Natural killer cell (primary cell): Measurements from ENCODE around the gene PLEKHJ1. TPM values are rescaled to one million over a fixed set of nuclear protein-coding genes. Genes with fewer than 3 reads are reported as not detected.

Experiments used
- ATAC-seq, 3 donors: fragments of 150-1000 bp in 2 of 3; fragments of 200-7000 bp in 1 of 3; cut with Tn5 transposase; 1 replicate in 1 of 3; 2 replicates in 2 of 3; pipeline ENCODE4 v1.10.0; 2021; ENCODE audit warnings: mild to moderate bottlenecking in 2 of 3, moderate library complexity in 2 of 3
- DNase-seq, 2 donors: peaks; one replicate each; pipeline versions ENCODE4 v3.0.0 to v3.0.0-alpha.2; 2013 to 2021; ENCODE audit warnings: mixed read lengths in 1 of 2
- H3K27ac ChIP-seq: one replicate; pipeline ENCODE4 v1.5.1; 2013; ENCODE audit warnings: mild to moderate bottlenecking, low read length
- H3K27me3 ChIP-seq: one replicate; pipeline ENCODE4 v1.6.1; 2013; ENCODE audit warnings: low read length; ENCODE audit not compliant: control insufficient read depth, insufficient read depth
- H3K36me3 ChIP-seq: one replicate; pipeline ENCODE4 v1.6.1; 2013; ENCODE audit warnings: low read length; ENCODE audit not compliant: control insufficient read depth, insufficient read depth
- H3K4me1 ChIP-seq: one replicate; pipeline ENCODE4 v1.6.1; 2013; ENCODE audit warnings: low read length; ENCODE audit not compliant: control insufficient read depth, insufficient read depth
- H3K4me3 ChIP-seq: one replicate; pipeline ENCODE4 v1.5.1; 2013; ENCODE audit warnings: low read length
- H3K9me3 ChIP-seq: one replicate; pipeline ENCODE4 v1.6.1; 2013; ENCODE audit warnings: low read length; ENCODE audit not compliant: control insufficient read depth, insufficient read depth
- H3K27ac Mint-ChIP-seq, 2 donors: one replicate each; pipeline ENCODE4 v1.8.0; 2022; ENCODE audit warnings: mild to moderate bottlenecking in 2 of 2, mixed read lengths in 2 of 2, moderate library complexity in 1 of 2
- H3K27me3 Mint-ChIP-seq, 2 donors: one replicate each; pipeline ENCODE4 v1.8.0; 2022; ENCODE audit warnings: low read depth in 2 of 2, mixed read lengths in 2 of 2
- H3K36me3 Mint-ChIP-seq: one replicate; pipeline ENCODE4 v1.8.0; 2022; ENCODE audit warnings: mixed read lengths
- H3K4me1 Mint-ChIP-seq, 2 donors: one replicate each; pipeline ENCODE4 v1.8.0; 2022; ENCODE audit warnings: mixed read lengths in 2 of 2
- H3K4me3 Mint-ChIP-seq: one replicate; pipeline ENCODE4 v1.8.0; 2022; ENCODE audit warnings: mild to moderate bottlenecking, moderate library complexity, mixed read lengths
- H3K9me3 Mint-ChIP-seq, 2 donors: one replicate each; pipeline ENCODE4 v1.8.0; 2022; ENCODE audit warnings: mixed read lengths in 2 of 2
- CTCF ChIP-seq: fragments of 200-600 bp; IDR thresholded peaks from one replicate; pipeline ENCODE4 v1.8.0; 2022; ENCODE audit warnings: antibody characterized with exemption
- WGBS: methylation state at CpG from one replicate; pipeline ENCODE4 v1.1.7; 2013; ENCODE audit warnings: missing lambda C conversion rate; ENCODE audit not compliant: insufficient coverage; 5-methylcytosine and 5-hydroxymethylcytosine counted together
- intact Hi-C: fragments of 100-400 bp; cut with micrococcal nuclease; formaldehyde crosslinking; loops from one replicate; pipeline ENCODE4 v1.14.2; 2022
- total RNA-seq, 4 donors: library from RNA; stranded (reverse); fragments of 120-200 nt in 1 of 4; gene quantifications; one replicate each; pipeline versions ENCODE4 v1.2.3 to v1.2.4, GENCODE V29; 2013 to 2022

Gene PLEKHJ1
- total RNA-seq, 3 donors from 2014 or later (not counting 1 experiment from before 2014, with no cell fraction given) = 36.7 to 45.8 (median 44.7) TPM

GRCh38 chr19:2230033-2230531 lies 6.0 kb downstream of the PLEKHJ1 start:
- H3K9me3 Mint-ChIP-seq = no peaks in the 10 kb centered on the region
- no peaks in the 10 kb centered on the region for H3K36me3 Mint-ChIP-seq
- Histone ChIP-seq H3K36me3 (peaks cover 45% of the 10 kb centered on the region), H3K4me3 (no peak overlapping the region), H3K4me1 (peaks cover 16% of the 10 kb centered on the region), H3K27ac (no peak overlapping the region), H3K9me3 (no peaks in the 10 kb centered on the region), H3K27me3 (no peaks in the 10 kb centered on the region)
- no peaks in the 10 kb centered on the region for H3K27me3 Mint-ChIP-seq
- peak overlapping the region in 1 of 2 donors; percentile 24 for H3K27ac Mint-ChIP-seq
- H3K4me1 Mint-ChIP-seq = peaks cover under 1 to 13% of the 10 kb centered on the region in 2 donors
- H3K4me3 Mint-ChIP-seq = peak overlapping the region; percentile 45
- DNase-seq = no peak
- no peak for ATAC-seq
- TF ChIP-seq CTCF = no peak
- 97% methylated on average over 43 of the region's 43 CpGs for WGBS
- intact Hi-C loops = loop anchor here (10.0 kb wide), 1 partner anchor 75 kb away; the partner anchor contains the start of gene AP3D1

GRCh38 chr19:2229103-2230032 lies 6.8 kb downstream of the PLEKHJ1 start:
- H3K4me3 ChIP-seq = no peak overlapping the region
- no peaks in the 10 kb centered on the region for H3K36me3 Mint-ChIP-seq
- no peaks in the 10 kb centered on the region for H3K27me3 ChIP-seq
- H3K27ac ChIP-seq = no peak overlapping the region
- intact Hi-C loops = loop anchor here (10.0 kb wide), 1 partner anchor 75 kb away; the partner anchor contains the start of gene AP3D1
- H3K9me3 ChIP-seq = no peaks in the 10 kb centered on the region
- no peak for ATAC-seq
- no peaks in the 10 kb centered on the region for H3K27me3 Mint-ChIP-seq
- peaks cover 49% of the 10 kb centered on the region for H3K36me3 ChIP-seq
- H3K27ac Mint-ChIP-seq = no peak overlapping the region
- TF ChIP-seq CTCF = no peak
- H3K4me3 Mint-ChIP-seq = no peak overlapping the region
- peaks cover 9% of the 10 kb centered on the region for H3K4me1 ChIP-seq
- WGBS = 91% methylated on average over 39 of the region's 45 CpGs
- peaks cover 0 to 9% of the 10 kb centered on the region in 2 donors for H3K4me1 Mint-ChIP-seq
- H3K9me3 Mint-ChIP-seq = no peaks in the 10 kb centered on the region
- no peak for DNase-seq

- peaks cover 6 to 11% of the 10 kb centered on the region in 2 donors for H3K4me1 Mint-ChIP-seq
- H3K27me3 Mint-ChIP-seq = no peaks in the 10 kb centered on the region
- H3K27me3 ChIP-seq = no peaks in the 10 kb centered on the region
- H3K27ac Mint-ChIP-seq = no peak overlapping the region
- H3K36me3 ChIP-seq = peaks cover 49% of the 10 kb centered on the region
- ATAC-seq (no peak), DNase-seq (no peak)
- H3K4me3 ChIP-seq = no peak overlapping the region
- intact Hi-C loops = no loop called here
- H3K4me1 ChIP-seq = peaks cover 7% of the 10 kb centered on the region
- TF ChIP-seq CTCF = no peak
- no peaks in the 10 kb centered on the region for H3K9me3 ChIP-seq
- 96% methylated on average over 48 of the region's 48 CpGs for WGBS
- H3K9me3 Mint-ChIP-seq = no peaks in the 10 kb centered on the region
- no peak overlapping the region for H3K27ac ChIP-seq
- H3K36me3 Mint-ChIP-seq = no peaks in the 10 kb centered on the region
- H3K4me3 Mint-ChIP-seq = no peak overlapping the region
Measured at GRCh38 chr19:2228157-2229030, 7.7 kb downstream of the PLEKHJ1 start.
